ENCODE data around the gene DBNDD1.

GRCh38 chr16:90042946-90043514 is 23.8 kb upstream of the DBNDD1 start:
- TF ChIP-seq CEBPB (IDR thresholded peaks at IDR 0.05; ENCODE audit: low read depth) (no peak), RAD21 (IDR thresholded peaks at IDR 0.05; ENCODE audit: low read depth) (no peak), CTCF (IDR thresholded peaks at IDR 0.05 in 2 of 3, conservative IDR thresholded peaks at IDR 0.05 in 1 of 3; ENCODE audit: borderline replicate concordance in 1 of 3, insufficient read depth in 1 of 3, low read depth in 2 of 3, low read length in 2 of 3) (no peak)
